Adipose tissue (tissue), 3 donors: Measurements from ENCODE around the gene STXBP1. TPM values are rescaled to one million over a fixed set of nuclear protein-coding genes. Genes with fewer than 3 reads are reported as not detected.

Source experiments
- H3K27ac ChIP-seq: one replicate; pipeline ENCODE4 v1.5.1; 2013; ENCODE audit warnings: low read depth, low read length
- WGBS, 3 donors: extraction: QIAGEN DNeasy Blood & Tissue Kit; methylation state at CpG; one replicate each; pipeline ENCODE4 v1.1.7; 2013; 5-methylcytosine and 5-hydroxymethylcytosine counted together
- polyA plus RNA-seq, 3 donors: library from polyadenylated mRNA; stranded (reverse); fragments of 200-250 nt; gene quantifications; one replicate each; pipeline ENCODE4 v1.2.3, GENCODE V29; 2013
- donor health status: healthy with polysubstance abuse.
- donor health status: Bipolar disorder and iron deficiency.
- donor health status: healthy.

The STXBP1 gene
- polyA plus RNA-seq, 3 donors = 12.7 to 42.4 (median 34.1) TPM

- H3K27ac ChIP-seq = no peak overlapping the region
- 29 to 40% (median 38%) methylated on average over 11 of the region's 11 CpGs for WGBS, 3 donors
Observed at GRCh38 chr9:127637322-127637847, 25.3 kb downstream of the STXBP1 start.

GRCh38 chr9:127640908-127641545 lies 28.9 kb downstream of the STXBP1 start:
- H3K27ac ChIP-seq = no peak overlapping the region
- WGBS, 3 donors = 91 to 94% (median 92%) methylated on average over 5 of the region's 5 CpGs

- 16 to 56% (median 53%) methylated on average over 10 of the region's 10 CpGs for WGBS, 3 donors
- H3K27ac ChIP-seq = no peak overlapping the region
Observed at GRCh38 chr9:127642082-127642740, 30.1 kb downstream of the STXBP1 start.

- 61 to 93% (median 91%) methylated on average over 8 of the region's 8 CpGs for WGBS, 3 donors
- H3K27ac ChIP-seq = no peak overlapping the region
Observed at GRCh38 chr9:127644146-127644827, 32.2 kb downstream of the STXBP1 start.

GRCh38 chr9:127644943-127645342 lies 32.9 kb downstream of the STXBP1 start:
- no peak overlapping the region for H3K27ac ChIP-seq
- 68 to 73% (median 71%) methylated on average over 4 of the region's 4 CpGs for WGBS, 3 donors

- 67 to 79% (median 73%) methylated on average over 3 of the region's 3 CpGs for WGBS, 3 donors
- H3K27ac ChIP-seq = no peak overlapping the region
Observed at GRCh38 chr9:127647451-127647850, 35.4 kb downstream of the STXBP1 start.

GRCh38 chr9:127650518-127650917 lies 38.4 kb downstream of the STXBP1 start:
- WGBS, 3 donors = 76 to 92% (median 81%) methylated on average over 3 of the region's 3 CpGs
- H3K27ac ChIP-seq = no peak overlapping the region

- H3K27ac ChIP-seq = no peak overlapping the region
- WGBS, 3 donors = 75 to 82% (median 81%) methylated on average over 9 of the region's 9 CpGs
Observed at GRCh38 chr9:127651697-127652610, 39.9 kb downstream of the STXBP1 start.

GRCh38 chr9:127652733-127653132 lies 40.7 kb downstream of the STXBP1 start:
- H3K27ac ChIP-seq = no peak overlapping the region
- WGBS, 3 donors = 86 to 88% (median 88%) methylated on average over 3 of the region's 3 CpGs

- WGBS, 3 donors = 86 to 90% (median 86%) methylated on average over 5 of the region's 5 CpGs
- no peak overlapping the region for H3K27ac ChIP-seq
Observed at GRCh38 chr9:127654619-127655018, 42.5 kb downstream of the STXBP1 start.

GRCh38 chr9:127658428-127658827 lies 46.4 kb downstream of the STXBP1 start:
- 83 to 87% (median 85%) methylated on average over 5 of the region's 5 CpGs for WGBS, 3 donors
- no peak overlapping the region for H3K27ac ChIP-seq

- WGBS, 3 donors = 66 to 77% (median 74%) methylated on average over 13 of the region's 13 CpGs
- H3K27ac ChIP-seq = no peak overlapping the region
Observed at GRCh38 chr9:127660886-127661741, 49.0 kb downstream of the STXBP1 start.

- 47 to 93% (median 86%) methylated on average over 1 of the region's 1 CpG for WGBS, 3 donors
Observed at GRCh38 chr9:127662617-127663016, 50.5 kb downstream of the STXBP1 start.

GRCh38 chr9:127664324-127664677 lies 52.2 kb downstream of the STXBP1 start:
- no peak overlapping the region for H3K27ac ChIP-seq
- WGBS, 3 donors = 85 to 91% (median 90%) methylated on average over 7 of the region's 7 CpGs

More at GRCh38 chr9:127662617-127663016, 50.5 kb downstream of the STXBP1 start:
- no peak overlapping the region for H3K27ac ChIP-seq

- H3K27ac ChIP-seq = no peak overlapping the region
- 56 to 80% (median 69%) methylated on average over 10 of the region's 10 CpGs for WGBS, 3 donors
Observed at GRCh38 chr9:127664678-127665507, 52.8 kb downstream of the STXBP1 start.

GRCh38 chr9:127667127-127667844 lies 55.2 kb downstream of the STXBP1 start:
- 71 to 85% (median 71%) methylated on average over 3 of the region's 3 CpGs for WGBS, 3 donors

More at GRCh38 chr9:127667127-127667844, 55.2 kb downstream of the STXBP1 start:
- H3K27ac ChIP-seq = no peak overlapping the region
